Panc1 (cell line): ENCODE results near the gene PELI1. TPM values are rescaled to one million over a fixed set of nuclear protein-coding genes. Genes with fewer than 3 reads are reported as not detected.

Experiments
- ATAC-seq: fragments of 200-7000 bp; cut with Tn5 transposase; 2 replicates; pipeline ENCODE4 v1.9.1; 2020; ENCODE audit warnings: mild to moderate bottlenecking, moderate library complexity
- BruUV-seq: library from RNA; stranded (reverse); fragments of 400-500 nt; replicated peaks from 2 replicates; lab custom pipeline; 2021; lab: Mats Ljungman, UMichigan
- CTCF ChIA-PET: fragments of 300-600 bp; sonication (Branson Sonifier 250); formaldehyde crosslinking; loops from one replicate; lab custom pipeline; 2022; ENCODE audit warnings: antibody characterized with exemption; lab: Charles Lee
- POLR2A ChIA-PET: fragments of 300-600 bp; sonication (Branson Sonifier 250); formaldehyde crosslinking; loops from one replicate; lab custom pipeline; 2022; ENCODE audit warnings: antibody characterized with exemption; lab: Charles Lee
- DNase-seq: peaks from one replicate; pipeline ENCODE4 v3.0.0-alpha.2; 2010; ENCODE audit warnings: low read depth, low spot score
- H3K27ac ChIP-seq: 2 replicates; pipeline ENCODE4 v1.5.1; 2011; ENCODE audit warnings: mild to moderate bottlenecking, low read length, inconsistent platforms
- H3K27me3 ChIP-seq: fragments of 200-500 bp; sonication (Bioruptor generic); 2 replicates; pipeline ENCODE4 v1.6.0; 2014; ENCODE audit warnings: low read length, inconsistent platforms; ENCODE audit not compliant: control insufficient read depth, insufficient read depth
- H3K36me3 ChIP-seq: fragments of 200-500 bp; sonication (Bioruptor generic); 2 replicates; pipeline ENCODE4 v1.5.1; 2014; ENCODE audit warnings: inconsistent platforms, mild to moderate bottlenecking, low read length, moderate library complexity; ENCODE audit not compliant: control insufficient read depth, insufficient read depth
- H3K4me1 ChIP-seq: 2 replicates; pipeline ENCODE4 v1.5.1; 2011; ENCODE audit warnings: inconsistent platforms, mild to moderate bottlenecking, low read length, moderate library complexity; ENCODE audit not compliant: control insufficient read depth, insufficient read depth
- H3K4me3 ChIP-seq, 2 experiments: 2 replicates each; pipeline ENCODE4 v1.5.1; 2011 to 2012; ENCODE audit warnings: low read depth in 2 of 2, low read length in 2 of 2, mild to moderate bottlenecking in 2 of 2, inconsistent platforms in 1 of 2, moderate library complexity in 1 of 2
- H3K9me3 ChIP-seq: fragments of 200-500 bp; sonication (Bioruptor generic); 2 replicates; pipeline ENCODE4 v1.5.1; 2014; ENCODE audit warnings: low read depth, mild to moderate bottlenecking, inconsistent platforms, low read length, moderate library complexity; ENCODE audit not compliant: control insufficient read depth, insufficient read depth
- CTCF ChIP-seq: fragments of 450-650 bp; IDR thresholded peaks from 2 replicates; pipeline ENCODE4 v1.5.1; 2017; ENCODE audit warnings: mild to moderate bottlenecking
- POLR2AphosphoS5 ChIP-seq: IDR thresholded peaks from 2 replicates; pipeline ENCODE4 v1.6.1; 2012; ENCODE audit warnings: mild to moderate bottlenecking, low read depth, low read length, moderate library complexity
- REST ChIP-seq, 2 experiments: IDR thresholded peaks; 2 replicates each; pipeline ENCODE4 v1.6.1; 2011 to 2012; ENCODE audit warnings: low read depth in 2 of 2, control low read depth in 1 of 2, low read length in 1 of 2, mild to moderate bottlenecking in 1 of 2, moderate library complexity in 1 of 2; ENCODE audit not compliant: insufficient read depth in 1 of 2
- SIN3A ChIP-seq: IDR thresholded peaks from 2 replicates; pipeline ENCODE4 v1.6.1; 2012; ENCODE audit warnings: low read depth, mild to moderate bottlenecking, low read length, moderate library complexity, borderline replicate concordance; ENCODE audit not compliant: insufficient read depth
- TCF7L2 ChIP-seq: IDR thresholded peaks from 2 replicates; pipeline ENCODE4 v1.6.1; 2011; ENCODE audit warnings: mild to moderate bottlenecking, low read depth, low read length, inconsistent platforms
- in situ Hi-C: cut with HindIII; loops from 2 replicates; pipeline ENCODE4 v1.10.0; 2016; ENCODE audit warnings: low sequenced_read_pairs, low pct_unique_long_range_greater_than_20kb
- intact Hi-C: fragments of 100-400 bp; cut with micrococcal nuclease; formaldehyde crosslinking; loops from one replicate; pipeline ENCODE4 v1.10.0; 2022; ENCODE audit not compliant: unreplicated experiment
- total RNA-seq: library from RNA; stranded (reverse); gene quantifications from one replicate; pipeline ENCODE4 v1.2.1, GENCODE V29; 2021; ENCODE audit not compliant: unreplicated experiment

Gene PELI1
- total RNA-seq, 1 experiment from 2014 or later = 6.7 TPM

GRCh38 chr2:64126601-64127000 lies 17.6 kb downstream of the PELI1 start:
- H3K9me3 ChIP-seq = no peaks in the 10 kb centered on the region
- DNase-seq (no peak), ATAC-seq (no peak)
- H3K4me1 ChIP-seq = no peaks in the 10 kb centered on the region; the same call in 1 of the 2 replicates
- H3K36me3 ChIP-seq = no peaks in the 10 kb centered on the region
- CTCF ChIA-PET = no interaction called here
- no peak overlapping the region for H3K27ac ChIP-seq
- intact Hi-C loops (no loop called here), in situ Hi-C loops (no loop called here)
- H3K27me3 ChIP-seq = no peaks in the 10 kb centered on the region
- POLR2A ChIA-PET = interaction anchor here (0.7 kb wide), 1 partner anchor 473 kb away, joined by 4 read pairs; no protein-coding TSS in a partner anchor
- no TSS peak for BruUV-seq
- H3K4me3 ChIP-seq = no peak overlapping the region
- no peak for TF ChIP-seq REST (IDR thresholded peaks at IDR 0.05; ENCODE audit: insufficient read depth in 1 of 2, low read depth in 2 of 2, low read length in 1 of 2)
- no peak for TF ChIP-seq POLR2AphosphoS5
- TF ChIP-seq CTCF = no peak
- TF ChIP-seq TCF7L2 = no peak
- TF ChIP-seq SIN3A = no peak

GRCh38 chr2:64124571-64124970 lies 19.6 kb downstream of the PELI1 start:
- in situ Hi-C loops (no loop called here), intact Hi-C loops (no loop called here)
- H3K4me1 ChIP-seq = no peaks in the 10 kb centered on the region; the same call in 1 of the 2 replicates
- no peaks in the 10 kb centered on the region for H3K27me3 ChIP-seq
- H3K36me3 ChIP-seq = no peaks in the 10 kb centered on the region
- no peaks in the 10 kb centered on the region for H3K9me3 ChIP-seq
- no peak overlapping the region for H3K27ac ChIP-seq
- TF ChIP-seq TCF7L2 (no peak), POLR2AphosphoS5 (no peak), CTCF (no peak), SIN3A (no peak), REST (IDR thresholded peaks at IDR 0.05; ENCODE audit: insufficient read depth in 1 of 2, low read depth in 2 of 2, low read length in 1 of 2) (no peak)
- no TSS peak for BruUV-seq
- ChIA-PET POLR2A (no interaction called here), CTCF (no interaction called here)
- no peak for DNase-seq
- ATAC-seq = no peak
- no peak overlapping the region for H3K4me3 ChIP-seq
